HG03108 (cell line): ENCODE results near the gene TWF2.

Source experiments
- ATAC-seq: cut with Tn5 transposase; IDR thresholded peaks from one replicate; pipeline ENCODE4 v1.9.1; 2021; ENCODE audit warnings: moderate library complexity; ENCODE audit not compliant: unreplicated experiment

The TWF2 gene

DNA sequence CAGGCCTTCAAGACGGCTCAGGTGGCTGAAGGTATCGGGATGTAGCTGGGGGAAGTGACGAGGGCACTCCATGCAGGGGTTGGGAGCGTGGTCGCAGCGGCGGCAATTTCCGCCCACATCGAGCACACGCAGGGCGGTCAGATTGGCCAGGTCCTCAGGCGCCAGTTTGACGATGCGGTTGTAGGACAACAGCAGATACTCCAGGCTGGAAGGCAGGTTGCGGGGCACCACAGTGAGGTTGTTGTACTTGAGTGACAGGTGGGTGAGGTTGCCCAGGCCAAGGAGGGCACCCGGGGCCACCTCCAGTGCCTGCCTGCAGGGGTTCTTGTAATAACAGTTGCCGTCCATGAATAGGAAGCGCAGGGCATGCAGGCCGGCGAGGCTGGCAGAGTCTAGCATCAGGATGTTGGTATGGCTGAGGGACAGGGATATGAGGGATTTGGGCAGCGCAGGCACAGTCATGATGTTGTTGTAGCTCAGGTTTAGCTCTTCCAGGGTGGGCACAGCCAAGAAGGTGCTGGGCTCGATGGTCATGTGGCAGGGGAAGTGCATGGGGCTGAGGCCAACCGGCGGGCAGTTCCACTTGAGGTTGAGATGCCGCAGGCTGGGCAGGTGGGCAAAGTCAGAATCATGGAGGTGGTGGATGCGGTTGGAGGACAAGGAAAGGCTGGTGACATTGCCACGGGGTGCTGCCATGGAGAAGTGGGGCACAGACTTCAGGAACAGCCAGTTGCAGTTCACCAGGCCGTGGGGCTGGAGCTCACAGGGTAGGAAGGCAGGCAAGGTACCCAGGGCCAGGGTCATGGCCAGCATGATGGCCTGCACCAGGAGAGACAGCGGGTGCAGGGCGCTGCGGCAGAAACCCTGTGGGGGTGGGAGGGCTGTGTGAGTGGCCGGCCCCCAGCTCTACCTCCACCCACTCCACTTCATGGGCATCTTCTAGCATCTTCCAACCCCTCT, 15.2 kb downstream of the TWF2 start:
- no peak for ATAC-seq

DNA sequence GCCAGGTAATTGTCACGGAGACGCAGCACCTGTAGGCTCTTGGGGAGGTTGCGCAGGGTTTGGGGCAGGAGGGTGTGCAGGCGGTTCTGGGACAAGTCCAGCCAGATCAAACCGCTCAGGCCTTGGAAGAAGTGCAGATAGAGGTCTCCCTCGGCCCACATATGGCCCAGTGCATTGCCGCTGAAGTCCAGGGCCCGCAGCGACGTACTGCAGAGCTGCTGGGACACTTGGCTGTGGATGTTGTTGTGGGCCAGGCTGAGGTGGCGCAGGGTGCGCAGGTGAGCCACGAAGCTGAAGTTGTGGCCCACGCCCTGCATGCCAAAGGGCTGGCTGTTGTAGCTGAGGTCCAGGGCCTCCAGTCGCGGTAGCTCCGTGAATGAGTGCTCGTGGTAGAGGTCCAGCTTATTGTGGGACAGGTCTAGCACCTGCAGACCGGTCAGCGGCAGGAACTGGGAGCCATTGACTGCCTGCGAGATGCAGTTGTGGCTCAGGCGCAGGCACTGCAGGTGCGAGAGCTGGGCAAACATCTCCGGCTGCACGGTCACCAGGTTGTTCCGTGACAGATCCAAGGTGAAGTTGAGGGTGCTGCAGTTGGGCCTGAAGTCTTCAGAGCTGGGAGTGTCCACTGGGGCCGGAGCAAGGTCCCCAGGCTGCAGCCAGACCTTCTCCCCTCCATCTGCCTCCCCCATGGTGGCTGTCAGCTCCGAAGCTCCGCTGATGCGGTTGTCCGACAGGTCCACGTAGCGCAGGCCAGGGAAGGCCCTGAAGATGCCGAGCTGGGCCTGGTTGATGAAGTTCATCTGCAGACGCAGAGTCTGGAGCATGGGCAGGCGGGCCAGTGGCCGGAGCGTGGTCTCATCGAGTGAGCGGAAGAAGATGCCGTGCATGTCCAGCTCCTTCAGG, 16.4 kb downstream of the TWF2 start:
- ATAC-seq, result no peak

DNA sequence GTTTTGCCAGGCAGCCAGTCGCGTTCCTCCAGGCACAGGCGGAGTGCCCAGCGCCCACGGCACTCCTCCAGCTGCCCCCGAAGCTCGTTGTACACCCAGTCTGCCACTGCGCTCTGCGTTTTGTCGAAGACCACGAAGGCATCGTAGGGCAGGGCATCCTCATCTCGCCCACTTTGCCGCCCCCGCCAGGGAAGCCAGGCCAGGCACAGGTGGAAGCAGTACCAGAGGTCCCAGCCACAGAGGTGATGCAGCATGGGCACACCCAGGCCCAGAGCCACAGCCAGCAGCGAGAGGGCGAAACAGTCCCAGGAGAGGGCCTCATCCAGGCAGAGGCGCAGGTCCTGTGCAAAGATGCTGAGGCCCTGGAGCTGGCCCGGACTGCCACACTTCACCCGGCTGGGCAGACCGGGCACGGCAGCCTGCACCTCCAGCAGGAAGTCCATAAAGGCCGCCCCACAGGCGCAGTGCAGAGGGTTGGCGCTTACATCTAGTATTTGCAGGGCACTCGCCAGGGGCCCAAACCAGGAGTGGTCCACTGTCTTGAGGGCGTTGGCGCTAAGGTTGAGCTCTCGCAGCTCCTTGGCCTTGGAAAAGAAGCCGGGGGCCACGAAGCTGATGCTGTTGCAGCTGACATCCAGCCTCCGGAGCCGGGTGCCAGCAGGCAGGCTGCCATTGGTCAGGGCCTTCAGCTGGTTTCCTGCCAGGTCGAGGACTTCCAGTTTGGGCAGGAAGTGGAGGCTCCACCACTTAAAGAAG, 17.2 kb downstream of the TWF2 start:
- no peak for ATAC-seq

DNA sequence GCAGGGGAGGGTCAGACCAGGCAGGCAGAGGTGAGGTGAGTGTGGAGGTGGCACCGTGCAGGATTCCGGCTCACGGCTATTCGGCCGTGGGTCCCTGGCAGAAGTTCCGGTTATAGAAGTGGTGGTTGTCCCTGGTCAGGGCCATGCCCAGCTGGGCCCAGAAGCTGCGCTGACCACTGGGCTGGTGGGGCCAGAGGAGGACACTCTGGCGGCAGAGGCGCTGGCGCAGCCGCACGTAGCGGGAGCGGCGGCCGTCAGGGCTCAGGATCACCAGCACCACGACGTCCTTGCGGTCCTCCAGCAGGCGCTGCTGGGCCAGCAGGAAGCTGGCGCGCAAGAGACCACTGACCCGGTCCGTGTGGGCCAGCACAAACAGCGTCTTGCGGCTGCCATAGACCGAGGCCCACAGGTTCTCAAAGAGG, 17.8 kb downstream of the TWF2 start:
- ATAC-seq, result no peak

DNA sequence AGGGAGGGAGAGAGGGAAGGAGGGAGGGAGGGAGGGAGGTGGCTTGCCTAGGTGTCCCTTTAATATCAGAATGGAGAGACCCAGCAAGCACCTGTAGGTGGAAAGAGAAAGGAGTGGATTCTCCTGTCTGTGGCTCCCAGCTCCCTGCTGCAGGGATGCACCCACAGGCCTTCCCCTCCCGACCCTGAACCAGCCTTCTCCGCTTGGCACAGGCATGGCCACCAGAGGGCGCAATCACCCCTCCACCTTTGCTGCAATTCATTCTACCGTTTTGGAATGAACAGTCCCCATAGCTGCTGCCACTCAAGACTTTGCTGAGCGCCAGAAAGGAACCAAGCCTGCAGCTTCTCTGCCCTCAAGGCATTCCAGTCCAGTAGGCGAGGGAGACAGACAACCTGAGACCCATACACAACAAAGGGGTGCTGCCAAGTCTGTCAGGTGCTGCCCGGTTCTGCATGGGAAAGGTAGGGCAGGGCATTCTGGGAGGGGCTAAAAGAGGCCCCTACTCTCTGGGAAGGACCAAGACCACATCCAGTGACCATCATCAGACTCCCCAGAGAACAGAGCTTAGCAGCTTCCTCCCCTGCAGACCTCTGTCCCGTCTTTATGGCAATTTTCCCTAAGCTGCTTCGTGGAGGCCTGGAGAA, 18.5 kb downstream of the TWF2 start:
- ATAC-seq, result no peak

DNA sequence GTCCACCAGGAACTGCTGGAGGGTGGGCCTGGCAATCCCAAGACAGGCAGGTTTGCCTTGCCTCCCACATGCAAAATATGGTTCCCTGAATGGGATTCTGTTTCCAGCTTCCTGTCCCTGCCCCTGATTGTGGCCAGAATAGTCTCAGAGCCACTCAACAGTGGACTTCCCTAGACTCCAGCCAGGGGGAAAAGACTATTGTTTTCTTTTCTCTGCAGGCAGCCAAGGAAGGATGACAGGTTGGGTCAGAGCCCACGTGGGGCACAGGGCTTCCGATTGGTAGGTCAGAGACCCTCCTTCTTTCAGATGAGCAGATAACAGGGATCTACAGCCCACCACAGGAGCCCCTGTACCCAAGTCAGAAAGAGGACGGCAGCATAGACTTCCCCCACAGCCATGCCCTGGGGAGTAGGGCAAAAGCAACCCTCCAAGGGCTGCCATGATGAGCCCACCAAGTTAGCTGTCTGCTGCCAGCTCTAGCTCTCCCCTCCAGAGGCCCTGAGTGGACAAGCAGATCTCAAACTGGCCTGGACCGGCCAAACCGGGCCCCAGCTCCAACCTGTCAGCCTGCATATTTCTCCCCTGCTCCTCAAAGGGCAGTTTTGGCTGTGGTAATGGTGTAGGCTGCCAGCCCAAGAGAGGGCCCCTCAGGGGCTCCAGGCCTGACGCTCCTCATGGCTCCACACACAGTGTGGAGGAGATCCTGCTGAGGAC, 19.9 kb downstream of the TWF2 start:
- no peak for ATAC-seq

DNA sequence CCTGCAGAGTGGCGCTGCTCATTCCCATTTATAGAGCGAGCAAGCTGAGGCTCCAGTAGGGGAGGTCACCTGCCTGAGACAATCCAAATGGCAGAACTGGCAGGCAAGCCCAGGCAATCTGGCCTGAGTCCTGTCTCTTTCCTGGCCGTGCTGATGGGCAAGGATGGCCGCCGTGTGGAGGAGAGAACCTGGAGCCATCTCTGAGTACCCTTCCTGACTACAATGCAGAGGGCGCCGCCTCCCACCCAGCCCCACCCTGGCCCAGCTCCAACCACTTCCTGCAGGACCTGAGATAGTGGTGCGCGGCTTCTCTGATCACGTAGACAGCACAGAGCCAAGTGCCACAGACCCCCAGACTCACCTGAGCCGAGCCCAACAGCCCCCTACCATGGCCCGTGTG, 20.5 kb downstream of the TWF2 start:
- ATAC-seq, result no peak

DNA sequence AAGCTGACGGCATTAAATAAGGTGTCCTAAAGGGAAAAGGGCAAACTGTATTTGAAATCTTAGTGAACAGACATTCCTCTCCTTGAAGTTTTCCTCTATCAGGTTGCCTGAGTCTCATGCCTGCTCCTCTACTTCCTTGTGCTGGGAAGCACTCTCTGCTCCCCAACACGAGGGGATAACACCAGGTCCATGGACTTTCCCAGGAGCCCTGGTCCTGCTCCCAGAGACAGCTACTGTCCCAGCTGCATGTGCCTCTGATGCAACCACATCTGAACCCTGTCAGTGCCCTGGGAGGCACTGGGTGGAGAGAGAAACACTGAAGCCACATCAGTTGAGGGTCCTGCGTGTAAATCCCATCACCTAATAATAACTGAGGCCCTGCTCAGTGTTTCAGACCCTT, 20.9 kb downstream of the TWF2 start:
- ATAC-seq, result no peak

DNA sequence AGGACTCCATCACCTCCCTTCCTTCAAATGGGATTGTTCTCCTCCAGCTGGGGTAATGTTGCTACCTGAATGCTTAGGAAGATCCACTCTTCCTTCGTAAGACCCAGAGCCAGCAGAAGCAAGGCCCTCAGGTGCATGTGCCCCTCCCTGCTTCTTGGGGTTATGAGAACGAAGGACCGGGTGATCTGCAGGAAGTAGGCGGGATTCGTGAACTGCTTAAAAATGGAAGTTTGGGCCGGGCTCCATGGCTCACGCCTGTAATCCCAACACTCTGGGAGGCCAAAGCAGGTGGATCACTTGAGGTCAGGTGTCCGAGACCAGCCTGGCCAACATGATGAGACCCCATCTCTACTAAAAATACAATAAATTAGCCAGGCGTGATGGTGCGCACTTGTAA, 21.6 kb downstream of the TWF2 start:
- ATAC-seq, result no peak

DNA sequence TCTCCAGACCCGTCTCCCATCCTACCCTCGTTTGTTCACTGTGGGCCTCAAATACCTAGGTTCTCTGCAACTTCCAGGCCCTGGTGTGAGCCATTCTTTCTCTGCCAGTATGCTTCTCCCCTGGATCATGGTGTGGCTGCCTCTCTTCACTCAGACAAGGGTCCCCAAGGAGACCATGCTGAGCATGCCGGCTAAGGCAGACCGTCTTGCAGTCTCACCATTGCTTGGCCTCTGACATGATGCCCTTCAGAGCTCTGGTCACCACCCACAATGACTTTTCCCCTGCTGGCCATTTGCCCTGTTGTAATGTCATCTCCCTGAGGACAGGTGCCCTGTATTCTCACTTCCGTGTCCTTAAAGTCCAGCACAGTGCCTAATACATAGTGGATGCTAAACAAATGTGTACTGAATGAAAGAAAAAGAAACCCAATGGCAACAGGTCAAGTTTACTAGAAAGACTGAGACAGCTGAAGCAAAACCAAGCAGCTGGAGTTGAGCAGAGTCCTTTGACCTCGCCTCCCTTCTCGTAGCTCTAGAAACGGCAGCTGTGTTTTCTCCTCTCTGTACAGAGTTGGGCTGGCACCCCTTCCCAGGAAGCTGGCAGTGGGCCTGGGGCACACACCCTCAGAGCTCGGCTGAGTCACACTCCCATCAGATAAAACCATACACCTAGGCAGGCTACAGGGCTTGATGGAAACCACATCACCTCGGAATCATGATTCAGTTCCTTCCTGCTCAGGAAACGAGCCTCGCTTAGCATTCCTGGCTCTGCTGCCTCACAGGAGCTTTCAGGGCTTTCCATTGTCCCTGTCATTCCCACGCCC, 22.2 kb downstream of the TWF2 start:
- ATAC-seq, result no peak

DNA sequence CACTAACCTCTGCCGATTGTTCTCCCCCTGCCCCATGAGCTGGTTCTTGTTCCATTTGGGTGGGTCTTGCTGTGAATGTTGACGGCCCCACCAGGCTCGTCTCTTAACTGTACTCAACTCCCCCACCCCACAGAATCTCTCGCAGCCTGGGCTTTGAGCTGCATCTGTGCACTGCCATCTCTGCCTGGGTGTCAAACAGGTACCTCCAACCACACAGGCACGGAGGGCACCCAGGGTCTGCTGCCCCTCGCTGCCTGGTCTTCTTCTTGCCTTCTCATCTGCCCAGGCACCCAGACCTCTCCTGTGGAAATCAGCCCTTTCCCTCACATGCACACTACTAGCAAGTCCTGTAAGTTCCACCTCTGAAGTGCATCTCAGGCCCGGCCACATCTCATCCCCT, 23.6 kb downstream of the TWF2 start:
- no peak for ATAC-seq

DNA sequence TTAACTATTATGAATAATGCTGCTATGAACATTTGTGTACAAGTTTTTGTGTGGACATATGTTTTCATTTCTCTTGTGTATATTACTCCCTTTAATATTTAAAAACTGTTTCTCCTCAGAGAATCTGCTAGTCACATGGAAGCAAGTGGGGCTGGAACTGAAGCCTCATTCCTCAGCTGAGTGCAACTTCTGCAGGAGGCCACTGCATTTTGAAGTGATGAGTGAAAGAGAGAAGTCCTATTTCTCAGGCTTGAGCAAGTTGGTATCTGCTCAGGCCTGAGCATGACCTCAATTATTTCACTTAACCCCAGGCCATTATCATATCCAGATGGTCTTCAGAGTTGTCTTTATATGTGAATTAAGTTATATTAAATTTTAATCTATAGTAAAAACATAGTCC, 25.1 kb downstream of the TWF2 start:
- ATAC-seq, result no peak

DNA sequence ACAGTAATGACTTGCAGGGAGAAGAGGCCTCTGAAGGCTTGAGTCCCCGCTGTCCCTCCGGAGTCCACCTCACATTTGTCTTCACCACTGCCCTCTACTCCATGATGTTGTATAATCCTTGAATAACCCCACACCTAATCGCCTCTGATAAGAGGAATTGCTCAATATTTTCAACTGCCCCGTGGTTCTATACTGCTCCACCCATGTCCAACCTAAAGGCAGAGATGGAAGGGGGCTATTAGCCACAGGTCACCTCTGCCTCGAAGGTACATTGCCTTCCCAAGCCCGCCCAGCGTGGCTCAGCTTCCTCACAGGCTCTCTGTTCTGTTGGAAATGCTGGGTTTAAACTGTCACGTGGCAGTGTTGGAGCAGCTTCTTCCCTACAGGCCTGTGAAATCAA, 26.0 kb downstream of the TWF2 start:
- no peak for ATAC-seq

DNA sequence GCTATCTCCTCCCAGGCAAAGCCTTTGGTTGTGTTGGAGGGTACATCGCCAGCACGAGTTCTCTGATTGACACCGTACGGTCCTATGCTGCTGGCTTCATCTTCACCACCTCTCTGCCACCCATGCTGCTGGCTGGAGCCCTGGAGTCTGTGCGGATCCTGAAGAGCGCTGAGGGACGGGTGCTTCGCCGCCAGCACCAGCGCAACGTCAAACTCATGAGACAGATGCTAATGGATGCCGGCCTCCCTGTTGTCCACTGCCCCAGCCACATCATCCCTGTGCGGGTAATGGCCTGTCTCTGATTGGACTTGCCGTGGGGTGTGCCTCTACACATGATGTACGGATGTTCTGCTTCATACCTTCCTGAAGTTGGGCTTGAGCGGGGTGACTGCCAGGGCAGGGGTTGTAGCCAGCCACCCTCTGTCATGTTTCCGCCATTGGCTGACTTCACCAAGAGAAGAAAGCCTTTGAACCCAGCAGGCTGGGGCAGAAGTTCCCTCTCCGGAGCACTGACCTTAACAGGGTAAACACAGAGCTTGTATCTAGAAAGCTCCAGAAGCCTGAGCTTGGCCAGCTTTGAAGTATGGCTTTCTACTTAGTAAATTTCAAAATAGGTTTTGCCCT, 27.6 kb downstream of the TWF2 start:
- no peak for ATAC-seq

DNA sequence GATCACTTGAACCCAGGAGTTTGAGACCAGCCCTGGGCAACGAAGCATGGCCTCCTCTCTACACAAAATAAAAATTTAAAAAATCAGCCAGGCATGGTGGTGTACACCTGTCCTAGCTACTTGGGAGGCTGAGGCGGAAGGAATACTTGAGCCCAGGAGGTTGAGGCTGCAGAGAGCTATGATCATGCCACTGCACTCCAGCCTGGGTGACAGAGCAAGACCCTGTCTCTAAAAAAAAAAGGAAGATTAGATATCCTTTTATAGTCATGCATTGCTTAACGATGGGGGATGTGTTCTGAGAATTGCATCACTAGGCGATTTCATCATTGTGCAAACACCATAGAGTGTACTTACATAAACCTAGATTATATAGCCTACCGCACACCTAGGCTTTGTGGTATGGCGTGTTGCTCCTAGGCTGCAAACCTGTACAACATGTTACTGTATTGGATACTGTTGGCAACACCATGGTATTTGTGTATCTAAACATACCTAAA, 28.4 kb downstream of the TWF2 start:
- no peak for ATAC-seq

DNA sequence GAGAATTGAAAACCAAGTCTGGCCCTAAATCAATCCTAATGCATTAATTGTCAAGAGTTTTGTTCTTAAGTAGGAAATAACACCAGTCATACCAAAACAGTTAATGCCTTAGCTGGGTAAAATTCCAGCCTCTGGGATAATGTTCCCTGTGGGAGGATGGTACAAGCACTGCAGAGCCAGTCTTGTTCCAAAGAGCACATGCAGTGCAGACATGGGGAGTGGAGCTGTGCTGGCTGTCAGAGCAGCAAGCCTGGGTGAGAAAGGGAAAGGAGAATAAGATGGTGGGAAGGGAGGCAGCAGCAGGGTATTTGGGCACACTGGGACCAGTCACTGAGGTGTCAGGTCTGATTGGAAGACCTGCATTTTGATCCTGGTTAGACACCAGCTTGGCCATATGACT, 28.9 kb downstream of the TWF2 start:
- no peak for ATAC-seq

DNA sequence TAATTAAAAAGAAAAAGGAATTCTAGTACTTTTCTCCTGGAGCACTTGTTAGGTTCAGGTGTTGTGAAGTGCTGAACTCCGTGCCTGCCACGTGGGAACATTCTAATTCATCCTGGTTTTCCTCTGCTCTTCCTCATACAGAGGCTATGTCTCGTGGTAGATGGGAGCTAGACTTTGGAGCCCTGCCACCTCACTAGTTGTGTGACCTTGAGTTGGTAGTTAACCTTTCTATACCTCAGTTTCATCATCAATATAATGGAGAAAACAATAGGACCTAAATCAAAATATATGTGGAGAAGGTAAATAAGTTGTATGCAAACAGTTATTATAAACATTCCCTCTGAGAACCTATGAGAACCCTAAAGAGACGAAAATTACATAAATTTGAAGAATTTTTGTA, 30.4 kb downstream of the TWF2 start:
- ATAC-seq, result no peak

DNA sequence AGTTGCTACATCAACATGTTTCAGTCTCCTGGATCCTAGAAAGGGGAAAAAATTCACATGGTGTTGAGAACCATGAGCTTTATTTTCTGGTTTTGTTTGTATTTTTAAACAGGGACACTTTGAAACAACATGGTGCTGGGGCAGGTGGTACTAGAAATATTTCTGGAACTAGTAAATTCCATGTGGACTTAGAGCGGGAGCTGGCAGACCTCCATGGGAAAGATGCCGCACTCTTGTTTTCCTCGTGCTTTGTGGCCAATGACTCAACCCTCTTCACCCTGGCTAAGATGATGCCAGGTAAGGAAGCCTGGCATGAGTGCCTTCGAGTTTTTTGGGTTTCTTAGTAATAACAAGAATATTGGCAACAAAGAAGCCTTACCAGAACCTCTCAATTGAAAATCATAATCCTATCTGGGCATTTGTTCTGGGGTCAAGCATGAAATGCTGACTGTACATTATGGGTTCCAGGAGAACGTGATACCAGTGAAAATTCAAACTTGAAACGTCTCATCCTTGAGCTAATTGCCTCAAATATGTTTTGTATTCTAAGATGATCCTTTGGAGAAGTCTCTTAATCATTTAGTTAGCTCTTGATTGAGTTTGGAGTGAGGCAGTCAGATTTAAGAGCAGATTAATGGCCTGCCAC, 33.1 kb downstream of the TWF2 start:
- no peak for ATAC-seq
